ENCODE results near the gene NUDT21. TPM values are rescaled to one million over a fixed set of nuclear protein-coding genes. Genes with fewer than 3 reads are reported as not detected.

Gene NUDT21
- total and polyA plus RNA-seq, 2 of the 4 experiments (the other 2 are of a cell fraction): 52.4 to 166 TPM

DNA sequence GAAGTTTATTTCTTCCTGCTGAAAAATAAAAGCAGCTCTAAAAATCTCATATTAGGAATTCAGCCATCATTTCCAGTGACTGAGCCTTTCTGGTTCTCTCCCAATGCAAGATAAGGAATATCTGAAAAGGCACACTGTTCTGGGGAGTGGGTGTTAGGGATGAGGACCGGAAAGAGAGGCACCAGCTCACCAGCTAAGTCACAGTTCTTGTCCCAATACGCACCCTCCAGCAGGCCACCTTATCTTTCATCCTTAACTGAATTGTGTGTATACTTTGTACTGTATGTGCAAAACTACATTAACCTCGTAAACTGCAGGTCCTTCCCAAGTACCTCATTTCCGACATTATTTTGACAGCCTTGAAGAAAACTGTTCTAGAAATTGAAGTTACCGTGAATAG is 36.8 kb downstream of the NUDT21 start:
- Histone ChIP-seq H4K20me1 (ENCODE audit: insufficient read depth, low read length) (peaks cover 24% of the 10 kb centered on the region), H3K9me1 (ENCODE audit: insufficient read depth, low read length) (peaks cover 5% of the 10 kb centered on the region; the same call in 1 of the 2 replicates), H3K56ac (ENCODE audit: extremely low read depth, insufficient read depth, low read length) (no peak overlapping the region), H4K5ac (ENCODE audit: low read depth, low read length) (no peak overlapping the region), H3K14ac (replicated peaks; ENCODE audit: low read depth, low read length) (peak overlapping the region; percentile 62; the same call in 1 of the 2 replicates), H4K91ac (ENCODE audit: insufficient read depth, low read depth, low read length) (no peak overlapping the region), H3K4ac (ENCODE audit: low read depth, low read length) (no peak overlapping the region), H3K36me3 (ENCODE audit: control insufficient read depth, insufficient read depth, low read length) (peaks cover 5% of the 10 kb centered on the region), H2BK120ac (ENCODE audit: low read depth, low read length) (no peak overlapping the region), H2BK15ac (ENCODE audit: low read depth, low read length) (no peak overlapping the region), H3K9ac (ENCODE audit: low read depth, low read length) (no peak overlapping the region), H3K18ac (ENCODE audit: low read depth, low read length) (no peak overlapping the region), H3K79me1 (ENCODE audit: low read depth in 1 of 2, low read length in 2 of 2) (peaks cover 28 to 57% of the 10 kb centered on the region in 2 experiments), H3K9me3 (ENCODE audit: control insufficient read depth, insufficient read depth, low read length) (no peaks in the 10 kb centered on the region), H2AFZ (replicated peaks; ENCODE audit: low read length, poor library complexity) (no peak overlapping the region), H3K23ac (ENCODE audit: low read depth, low read length) (no peak overlapping the region; the same call in 1 of the 2 replicates), H3K4me1 (ENCODE audit: control insufficient read depth, insufficient read depth, low read length) (peaks cover 5% of the 10 kb centered on the region; the same call in 1 of the 2 replicates), H3K4me2 (ENCODE audit: low read depth, low read length) (no peak overlapping the region), H2AK9ac (replicated peaks; ENCODE audit: low read depth, low read length, poor library complexity) (no peak overlapping the region), H3K27ac (ENCODE audit: insufficient read depth, low read length) (no peak overlapping the region), H3K27me3 (ENCODE audit: control insufficient read depth, insufficient read depth, low read length) (no peaks in the 10 kb centered on the region), H2BK5ac (ENCODE audit: low read depth, low read length, poor library complexity, severe bottlenecking) (no peak overlapping the region), H2BK20ac (ENCODE audit: low read depth, low read length) (no peak overlapping the region), H3K4me3 (ENCODE audit: insufficient read depth, low read depth, low read length) (no peak overlapping the region), H2AK5ac (ENCODE audit: low read depth, low read length) (no peak overlapping the region), H4K8ac (ENCODE audit: low read depth in 2 of 2, low read length in 2 of 2) (no peak overlapping the region)
- dilution Hi-C loops (cut with HindIII; ENCODE audit: low sequenced_read_pairs, unreplicated experiment): no loop called here
- intact Hi-C loops (cut with micrococcal nuclease): no loop called here
- TF ChIP-seq RCOR1 (IDR thresholded peaks at IDR 0.05; ENCODE audit: insufficient replicate concordance, low read length) (no peak), CHD1 (IDR thresholded peaks at IDR 0.05; ENCODE audit: low read depth, low read length) (no peak), RFX5 (IDR thresholded peaks at IDR 0.05; ENCODE audit: low read depth, low read length) (no peak), USF2 (IDR thresholded peaks at IDR 0.05; ENCODE audit: low read depth, low read length) (no peak), POLR2A (IDR thresholded peaks at IDR 0.05; ENCODE audit: low read depth, low read length) (no peak), ELK1 (IDR thresholded peaks at IDR 0.05; ENCODE audit: borderline replicate concordance, low read depth, low read length) (no peak), CEBPB (IDR thresholded peaks at IDR 0.05; ENCODE audit: low read depth, low read length) (no peak), BHLHE40 (IDR thresholded peaks at IDR 0.05; ENCODE audit: low read depth, low read length) (no peak), MAZ (IDR thresholded peaks at IDR 0.05; ENCODE audit: borderline replicate concordance, low read depth, low read length) (no peak), MAFK (IDR thresholded peaks at IDR 0.05; ENCODE audit: low read depth, low read length) (no peak), SMC3 (IDR thresholded peaks at IDR 0.05; ENCODE audit: low read depth, low read length) (no peak), RAD21 (IDR thresholded peaks at IDR 0.05; ENCODE audit: low read length) (no peak), FOS (IDR thresholded peaks at IDR 0.05; ENCODE audit: low read depth, low read length) (no peak), MXI1 (IDR thresholded peaks at IDR 0.05; ENCODE audit: borderline replicate concordance, low read depth, low read length) (no peak), NFE2L2 (IDR thresholded peaks at IDR 0.05; ENCODE audit: low read depth, low read length) (no peak)
- TF ChIP-seq, protein P1, sequence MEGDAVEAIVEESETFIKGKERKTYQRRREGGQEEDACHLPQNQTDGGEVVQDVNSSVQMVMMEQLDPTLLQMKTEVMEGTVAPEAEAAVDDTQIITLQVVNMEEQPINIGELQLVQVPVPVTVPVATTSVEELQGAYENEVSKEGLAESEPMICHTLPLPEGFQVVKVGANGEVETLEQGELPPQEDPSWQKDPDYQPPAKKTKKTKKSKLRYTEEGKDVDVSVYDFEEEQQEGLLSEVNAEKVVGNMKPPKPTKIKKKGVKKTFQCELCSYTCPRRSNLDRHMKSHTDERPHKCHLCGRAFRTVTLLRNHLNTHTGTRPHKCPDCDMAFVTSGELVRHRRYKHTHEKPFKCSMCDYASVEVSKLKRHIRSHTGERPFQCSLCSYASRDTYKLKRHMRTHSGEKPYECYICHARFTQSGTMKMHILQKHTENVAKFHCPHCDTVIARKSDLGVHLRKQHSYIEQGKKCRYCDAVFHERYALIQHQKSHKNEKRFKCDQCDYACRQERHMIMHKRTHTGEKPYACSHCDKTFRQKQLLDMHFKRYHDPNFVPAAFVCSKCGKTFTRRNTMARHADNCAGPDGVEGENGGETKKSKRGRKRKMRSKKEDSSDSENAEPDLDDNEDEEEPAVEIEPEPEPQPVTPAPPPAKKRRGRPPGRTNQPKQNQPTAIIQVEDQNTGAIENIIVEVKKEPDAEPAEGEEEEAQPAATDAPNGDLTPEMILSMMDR (conservative IDR thresholded peaks at IDR 0.05; ENCODE audit: low read depth, low read length): no peak
- POLR2A ChIA-PET (ENCODE audit: unreplicated experiment): no interaction called here
- CTCF ChIA-PET: no interaction called here
- in situ Hi-C loops (cut with MboI; ENCODE audit: low sequenced_read_pairs): no loop called here
- DNase-seq (no peak), ATAC-seq (ENCODE audit: low read depth) (no peak)
- BruUV-seq (replicated peaks): no TSS peak
- no CpG with 5 or more reads among the region's 5 CpGs for WGBS, 2 experiments (ENCODE audit: extremely low coverage in 2 of 2, insufficient read length in 1 of 2)

Data from IMR-90 (cell line).